ENCODE measurements around the gene NAPB. TPM values are rescaled to one million over a fixed set of nuclear protein-coding genes. Genes with fewer than 3 reads are reported as not detected.

Gene NAPB
- total RNA-seq, 1 experiment from 2014 or later, result 15.8 TPM

- no peak for DNase-seq (ENCODE audit: extremely low read depth, low read depth)
Measured at GRCh38 chr20:23408957-23409356, 12.3 kb downstream of the NAPB start.

- DNase-seq (ENCODE audit: extremely low read depth, low read depth), result no peak
Measured at GRCh38 chr20:23407781-23408464, 13.4 kb downstream of the NAPB start.

GRCh38 chr20:23406880-23407279 is 14.4 kb downstream of the NAPB start:
- DNase-seq (ENCODE audit: extremely low read depth, low read depth), result no peak

GRCh38 chr20:23404196-23404595 is 17.1 kb downstream of the NAPB start:
- no peak for DNase-seq (ENCODE audit: extremely low read depth, low read depth)

- no peak for DNase-seq (ENCODE audit: extremely low read depth, low read depth)
Measured at GRCh38 chr20:23403751-23404150, 17.5 kb downstream of the NAPB start.

- no peak for DNase-seq (ENCODE audit: extremely low read depth, low read depth)
Measured at GRCh38 chr20:23401051-23401450, 20.2 kb downstream of the NAPB start.

- DNase-seq (ENCODE audit: extremely low read depth, low read depth), result no peak
Measured at GRCh38 chr20:23399568-23400241, 21.6 kb downstream of the NAPB start.

GRCh38 chr20:23397961-23398360 is 23.3 kb downstream of the NAPB start:
- DNase-seq (ENCODE audit: extremely low read depth, low read depth), result no peak

GRCh38 chr20:23396950-23397627 is 24.2 kb downstream of the NAPB start:
- no peak for DNase-seq (ENCODE audit: extremely low read depth, low read depth)

GRCh38 chr20:23393996-23394775 is 27.1 kb downstream of the NAPB start:
- no peak for DNase-seq (ENCODE audit: extremely low read depth, low read depth)

- DNase-seq (ENCODE audit: extremely low read depth, low read depth), result no peak
Measured at GRCh38 chr20:23391707-23392310, 29.5 kb downstream of the NAPB start.

- no peak for DNase-seq (ENCODE audit: extremely low read depth, low read depth)
Measured at GRCh38 chr20:23390091-23390774, 31.1 kb downstream of the NAPB start.

GRCh38 chr20:23387118-23387443 is 34.2 kb downstream of the NAPB start:
- no peak for DNase-seq (ENCODE audit: extremely low read depth, low read depth)

GRCh38 chr20:23386304-23387117 is 34.8 kb downstream of the NAPB start:
- DNase-seq (ENCODE audit: extremely low read depth, low read depth), result no peak

- no peak for DNase-seq (ENCODE audit: extremely low read depth, low read depth)
Measured at GRCh38 chr20:23381876-23382275, 39.4 kb downstream of the NAPB start.

GRCh38 chr20:23379772-23380171 is 41.5 kb downstream of the NAPB start:
- no peak for DNase-seq (ENCODE audit: extremely low read depth, low read depth)

- no peak for DNase-seq (ENCODE audit: extremely low read depth, low read depth)
Measured at GRCh38 chr20:23375827-23376226, 45.5 kb downstream of the NAPB start.

GRCh38 chr20:23374441-23374840 is 46.8 kb downstream of the NAPB start:
- DNase-seq (ENCODE audit: extremely low read depth, low read depth), result no peak

GRCh38 chr20:23371496-23371895 is 49.8 kb downstream of the NAPB start:
- no peak for DNase-seq (ENCODE audit: extremely low read depth, low read depth)

Data from NCI-H460 (cell line).